ENCODE data around the gene EOLA1. TPM values are rescaled to one million over a fixed set of nuclear protein-coding genes. Genes with fewer than 3 reads are reported as not detected.
"Not testable (repeated sequence)": the region's sequence is repeated elsewhere in the genome, so short reads cannot be mapped to it uniquely, and the experiment has no call there.

EOLA1 gene
- total and polyA plus RNA-seq, 2 of the 4 experiments (the other 2 are of a cell fraction) = 15.5 to 16.8 TPM

DNA sequence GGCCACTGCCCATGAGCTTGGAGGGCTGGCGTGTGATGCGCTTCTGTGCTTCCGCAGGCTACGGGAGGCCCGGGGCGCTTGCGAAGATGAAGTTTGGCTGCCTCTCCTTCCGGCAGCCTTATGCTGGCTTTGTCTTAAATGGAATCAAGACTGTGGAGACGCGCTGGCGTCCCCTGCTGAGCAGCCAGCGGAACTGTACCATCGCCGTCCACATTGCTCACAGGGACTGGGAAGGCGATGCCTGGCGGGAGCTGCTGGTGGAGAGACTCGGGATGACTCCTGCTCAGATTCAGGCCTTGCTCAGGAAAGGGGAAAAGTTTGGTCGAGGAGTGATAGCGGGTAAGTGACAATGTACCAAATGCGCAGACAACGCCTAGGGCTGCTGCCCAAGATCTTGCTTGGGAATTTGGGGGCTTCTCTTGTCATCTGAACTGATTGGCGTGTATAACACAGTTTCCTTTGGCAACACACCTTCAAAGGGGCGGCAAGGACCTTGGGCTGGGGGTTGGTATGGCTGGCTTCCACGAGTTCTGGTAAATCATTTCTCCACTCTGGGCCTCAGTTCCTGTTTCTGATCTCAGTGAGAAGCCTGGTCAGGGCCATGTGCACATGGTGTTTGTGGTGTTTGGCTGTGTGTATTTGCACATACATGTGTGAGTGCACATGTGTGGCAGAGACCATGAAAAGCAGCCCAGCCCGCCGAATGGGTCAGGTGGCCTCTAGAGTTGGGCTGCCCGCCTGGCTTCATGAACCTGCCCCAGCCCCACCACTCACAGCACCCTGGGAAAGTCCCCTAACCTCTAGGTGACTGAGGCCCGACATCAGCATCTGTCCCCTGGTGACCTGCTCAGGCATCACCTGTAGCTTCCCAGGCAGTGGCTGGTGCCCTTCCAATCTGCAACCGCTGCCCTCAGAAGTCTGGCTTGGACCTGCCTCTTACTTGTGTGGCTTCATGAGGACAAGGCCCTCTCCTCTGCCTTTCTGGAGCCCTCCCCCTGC, 5.0 kb downstream of the EOLA1 start:
- BruUV-seq (replicated peaks); H3K9me3 ChIP-seq (ENCODE audit: control insufficient read depth, insufficient read depth, low read length); H3K4me2 ChIP-seq (ENCODE audit: low read depth, low read length); H4K5ac ChIP-seq (ENCODE audit: low read depth, low read length); H3K27ac ChIP-seq (ENCODE audit: insufficient read depth, low read length); H3K4me3 ChIP-seq (ENCODE audit: insufficient read depth, low read depth, low read length); H3K4ac ChIP-seq (ENCODE audit: low read depth, low read length); dilution Hi-C loops (cut with HindIII; ENCODE audit: low sequenced_read_pairs, unreplicated experiment); H4K91ac ChIP-seq (ENCODE audit: insufficient read depth, low read depth, low read length); CTCF ChIA-PET; H4K20me1 ChIP-seq (ENCODE audit: insufficient read depth, low read length); intact Hi-C loops (cut with micrococcal nuclease); in situ Hi-C loops (cut with MboI; ENCODE audit: low sequenced_read_pairs); H2BK20ac ChIP-seq (ENCODE audit: low read depth, low read length); ATAC-seq (ENCODE audit: low read depth); H3K4me1 ChIP-seq (ENCODE audit: control insufficient read depth, insufficient read depth, low read length); H3K27me3 ChIP-seq (ENCODE audit: control insufficient read depth, insufficient read depth, low read length); H2AK5ac ChIP-seq (ENCODE audit: low read depth, low read length); H2BK15ac ChIP-seq (ENCODE audit: low read depth, low read length); H4K8ac ChIP-seq (ENCODE audit: low read depth in 2 of 2, low read length in 2 of 2); H3K14ac ChIP-seq (replicated peaks; ENCODE audit: low read depth, low read length); H2BK120ac ChIP-seq (ENCODE audit: low read depth, low read length); H3K9ac ChIP-seq (ENCODE audit: low read depth, low read length); H2AK9ac ChIP-seq (replicated peaks; ENCODE audit: low read depth, low read length, poor library complexity); POLR2A ChIA-PET (ENCODE audit: unreplicated experiment); H3K36me3 ChIP-seq (ENCODE audit: control insufficient read depth, insufficient read depth, low read length); H3K56ac ChIP-seq (ENCODE audit: extremely low read depth, insufficient read depth, low read length); H3K9me1 ChIP-seq (ENCODE audit: insufficient read depth, low read length); H3K79me1 ChIP-seq (ENCODE audit: low read depth in 1 of 2, low read length in 2 of 2); H2BK5ac ChIP-seq (ENCODE audit: low read depth, low read length, poor library complexity, severe bottlenecking); DNase-seq; H2AFZ ChIP-seq (replicated peaks; ENCODE audit: low read length, poor library complexity); H3K18ac ChIP-seq (ENCODE audit: low read depth, low read length); H3K23ac ChIP-seq (ENCODE audit: low read depth, low read length): not testable (repeated sequence)
- TF ChIP-seq, protein P1, sequence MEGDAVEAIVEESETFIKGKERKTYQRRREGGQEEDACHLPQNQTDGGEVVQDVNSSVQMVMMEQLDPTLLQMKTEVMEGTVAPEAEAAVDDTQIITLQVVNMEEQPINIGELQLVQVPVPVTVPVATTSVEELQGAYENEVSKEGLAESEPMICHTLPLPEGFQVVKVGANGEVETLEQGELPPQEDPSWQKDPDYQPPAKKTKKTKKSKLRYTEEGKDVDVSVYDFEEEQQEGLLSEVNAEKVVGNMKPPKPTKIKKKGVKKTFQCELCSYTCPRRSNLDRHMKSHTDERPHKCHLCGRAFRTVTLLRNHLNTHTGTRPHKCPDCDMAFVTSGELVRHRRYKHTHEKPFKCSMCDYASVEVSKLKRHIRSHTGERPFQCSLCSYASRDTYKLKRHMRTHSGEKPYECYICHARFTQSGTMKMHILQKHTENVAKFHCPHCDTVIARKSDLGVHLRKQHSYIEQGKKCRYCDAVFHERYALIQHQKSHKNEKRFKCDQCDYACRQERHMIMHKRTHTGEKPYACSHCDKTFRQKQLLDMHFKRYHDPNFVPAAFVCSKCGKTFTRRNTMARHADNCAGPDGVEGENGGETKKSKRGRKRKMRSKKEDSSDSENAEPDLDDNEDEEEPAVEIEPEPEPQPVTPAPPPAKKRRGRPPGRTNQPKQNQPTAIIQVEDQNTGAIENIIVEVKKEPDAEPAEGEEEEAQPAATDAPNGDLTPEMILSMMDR (conservative IDR thresholded peaks at IDR 0.05; ENCODE audit: low read depth, low read length) = 0 out of 2 replicates have a peak, but pooled peaks have one; percentile 12
- WGBS, 2 experiments (ENCODE audit: extremely low coverage in 2 of 2, insufficient read length in 1 of 2) = no CpG with 5 or more reads among the region's 29 CpGs

DNA sequence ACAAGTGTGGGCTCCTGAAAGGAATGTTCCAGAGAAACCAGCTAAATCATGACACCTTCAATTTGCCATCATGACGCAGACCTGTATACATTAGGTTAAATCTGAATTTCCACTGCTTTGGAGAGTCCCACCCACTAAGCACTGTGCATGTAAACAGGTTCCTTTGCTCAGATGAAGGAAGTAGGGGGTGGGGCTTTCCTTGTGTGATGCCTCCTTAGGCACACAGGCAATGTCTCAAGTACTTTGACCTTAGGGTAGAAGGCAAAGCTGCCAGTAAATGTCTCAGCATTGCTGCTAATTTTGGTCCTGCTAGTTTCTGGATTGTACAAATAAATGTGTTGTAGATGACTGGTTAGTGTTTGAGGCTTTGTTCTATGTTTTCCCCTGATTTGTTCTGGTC, 6.2 kb downstream of the EOLA1 start:
- H2BK15ac ChIP-seq (ENCODE audit: low read depth, low read length); H2BK20ac ChIP-seq (ENCODE audit: low read depth, low read length); H4K5ac ChIP-seq (ENCODE audit: low read depth, low read length); H3K27ac ChIP-seq (ENCODE audit: insufficient read depth, low read length); H2BK120ac ChIP-seq (ENCODE audit: low read depth, low read length); H4K8ac ChIP-seq (ENCODE audit: low read depth in 2 of 2, low read length in 2 of 2); H2AFZ ChIP-seq (replicated peaks; ENCODE audit: low read length, poor library complexity); H2BK5ac ChIP-seq (ENCODE audit: low read depth, low read length, poor library complexity, severe bottlenecking); POLR2A ChIA-PET (ENCODE audit: unreplicated experiment); H4K91ac ChIP-seq (ENCODE audit: insufficient read depth, low read depth, low read length); ATAC-seq (ENCODE audit: low read depth); H3K18ac ChIP-seq (ENCODE audit: low read depth, low read length); H3K4me3 ChIP-seq (ENCODE audit: insufficient read depth, low read depth, low read length); H2AK9ac ChIP-seq (replicated peaks; ENCODE audit: low read depth, low read length, poor library complexity); H3K9me3 ChIP-seq (ENCODE audit: control insufficient read depth, insufficient read depth, low read length); DNase-seq; CTCF ChIA-PET; H3K79me1 ChIP-seq (ENCODE audit: low read depth in 1 of 2, low read length in 2 of 2); H3K14ac ChIP-seq (replicated peaks; ENCODE audit: low read depth, low read length); H3K4me1 ChIP-seq (ENCODE audit: control insufficient read depth, insufficient read depth, low read length); H3K9ac ChIP-seq (ENCODE audit: low read depth, low read length); H3K23ac ChIP-seq (ENCODE audit: low read depth, low read length); H4K20me1 ChIP-seq (ENCODE audit: insufficient read depth, low read length); H3K9me1 ChIP-seq (ENCODE audit: insufficient read depth, low read length); H3K4me2 ChIP-seq (ENCODE audit: low read depth, low read length); H3K4ac ChIP-seq (ENCODE audit: low read depth, low read length); intact Hi-C loops (cut with micrococcal nuclease); H3K36me3 ChIP-seq (ENCODE audit: control insufficient read depth, insufficient read depth, low read length); H2AK5ac ChIP-seq (ENCODE audit: low read depth, low read length); in situ Hi-C loops (cut with MboI; ENCODE audit: low sequenced_read_pairs); dilution Hi-C loops (cut with HindIII; ENCODE audit: low sequenced_read_pairs, unreplicated experiment); H3K56ac ChIP-seq (ENCODE audit: extremely low read depth, insufficient read depth, low read length); BruUV-seq (replicated peaks); H3K27me3 ChIP-seq (ENCODE audit: control insufficient read depth, insufficient read depth, low read length): not testable (repeated sequence)
- no CpG with 5 or more reads among the region's 1 CpG for WGBS, 2 experiments (ENCODE audit: extremely low coverage in 2 of 2, insufficient read length in 1 of 2)
